Thoracic aorta (tissue), 2 donors: ENCODE results near the gene MXI1. TPM values are rescaled to one million over a fixed set of nuclear protein-coding genes. Genes with fewer than 3 reads are reported as not detected.
A peak's percentile ranks its signal among the peaks of the same experiment; 100 is the strongest.

Source experiments
- ATAC-seq: fragments of 150-250 bp; one replicate; pipeline ENCODE4 v1.8.0; 2017; ENCODE audit warnings: low read depth; ENCODE audit not compliant: insufficient number of reproducible peaks, low FRiP score
- DNase-seq: peaks from one replicate; pipeline ENCODE4 v3.0.0-alpha.2; 2020; ENCODE audit warnings: low spot score
- H3K27ac ChIP-seq, 2 donors: fragments of 200-600 bp; sonication (generic); 1 replicate in 1 of 2; 2 replicates in 1 of 2; pipeline ENCODE4 v1.5.1; 2016; ENCODE audit warnings: mild to moderate bottlenecking in 2 of 2, moderate library complexity in 2 of 2
- H3K27me3 ChIP-seq: fragments of 200-600 bp; sonication (generic); replicated peaks from 2 replicates; pipeline ENCODE4 v1.6.0; 2016; ENCODE audit warnings: mild to moderate bottlenecking; ENCODE audit not compliant: insufficient read depth
- H3K36me3 ChIP-seq: fragments of 200-600 bp; sonication (generic); one replicate; pipeline ENCODE4 v1.5.1; 2016
- H3K4me1 ChIP-seq, 2 donors: fragments of 200-600 bp; sonication (generic); 1 replicate in 1 of 2; 2 replicates in 1 of 2; pipeline versions ENCODE4 v1.5.1 to v1.6.0; 2016; ENCODE audit warnings: low read depth in 2 of 2, mild to moderate bottlenecking in 1 of 2; ENCODE audit not compliant: control insufficient read depth in 1 of 2
- H3K4me3 ChIP-seq: fragments of 200-600 bp; sonication (generic); 2 replicates; pipeline ENCODE4 v1.5.1; 2016; ENCODE audit warnings: mild to moderate bottlenecking
- H3K9me3 ChIP-seq: fragments of 200-600 bp; sonication (generic); 2 replicates; pipeline ENCODE4 v1.5.1; 2016
- total RNA-seq, 2 donors: library from RNA; depleted of rRNA; stranded (reverse); fragments of >200 nt; gene quantifications; one replicate each; pipeline versions ENCODE4 v1.1.0 to v1.2.3, GENCODE V29; 2016
- TF ChIP-seq, protein P1 (sequence below): fragments of 200-600 bp; sonication (generic); IDR thresholded peaks from one replicate; pipeline ENCODE4 v1.5.1; 2019; ENCODE audit warnings: antibody characterized with exemption

The MXI1 gene
- total RNA-seq, 2 donors from 2014 or later, result 87.7 to 92.8 TPM

GRCh38 chr10:110212119-110213006 is 5.0 kb downstream of the MXI1 start:
- Histone ChIP-seq H3K4me3 (peak overlapping the region; percentile 93), H3K36me3 (no peaks in the 10 kb centered on the region), H3K27me3 (no peaks in the 10 kb centered on the region), H3K9me3 (no peaks in the 10 kb centered on the region), H3K4me1 (peaks cover 30 to 60% of the 10 kb centered on the region in 2 donors), H3K27ac (peak overlapping the region; percentile 99 to 100)
- DNase-seq (no peak), ATAC-seq (no peak)
- TF ChIP-seq, protein P1, sequence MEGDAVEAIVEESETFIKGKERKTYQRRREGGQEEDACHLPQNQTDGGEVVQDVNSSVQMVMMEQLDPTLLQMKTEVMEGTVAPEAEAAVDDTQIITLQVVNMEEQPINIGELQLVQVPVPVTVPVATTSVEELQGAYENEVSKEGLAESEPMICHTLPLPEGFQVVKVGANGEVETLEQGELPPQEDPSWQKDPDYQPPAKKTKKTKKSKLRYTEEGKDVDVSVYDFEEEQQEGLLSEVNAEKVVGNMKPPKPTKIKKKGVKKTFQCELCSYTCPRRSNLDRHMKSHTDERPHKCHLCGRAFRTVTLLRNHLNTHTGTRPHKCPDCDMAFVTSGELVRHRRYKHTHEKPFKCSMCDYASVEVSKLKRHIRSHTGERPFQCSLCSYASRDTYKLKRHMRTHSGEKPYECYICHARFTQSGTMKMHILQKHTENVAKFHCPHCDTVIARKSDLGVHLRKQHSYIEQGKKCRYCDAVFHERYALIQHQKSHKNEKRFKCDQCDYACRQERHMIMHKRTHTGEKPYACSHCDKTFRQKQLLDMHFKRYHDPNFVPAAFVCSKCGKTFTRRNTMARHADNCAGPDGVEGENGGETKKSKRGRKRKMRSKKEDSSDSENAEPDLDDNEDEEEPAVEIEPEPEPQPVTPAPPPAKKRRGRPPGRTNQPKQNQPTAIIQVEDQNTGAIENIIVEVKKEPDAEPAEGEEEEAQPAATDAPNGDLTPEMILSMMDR, result no peak

DNA sequence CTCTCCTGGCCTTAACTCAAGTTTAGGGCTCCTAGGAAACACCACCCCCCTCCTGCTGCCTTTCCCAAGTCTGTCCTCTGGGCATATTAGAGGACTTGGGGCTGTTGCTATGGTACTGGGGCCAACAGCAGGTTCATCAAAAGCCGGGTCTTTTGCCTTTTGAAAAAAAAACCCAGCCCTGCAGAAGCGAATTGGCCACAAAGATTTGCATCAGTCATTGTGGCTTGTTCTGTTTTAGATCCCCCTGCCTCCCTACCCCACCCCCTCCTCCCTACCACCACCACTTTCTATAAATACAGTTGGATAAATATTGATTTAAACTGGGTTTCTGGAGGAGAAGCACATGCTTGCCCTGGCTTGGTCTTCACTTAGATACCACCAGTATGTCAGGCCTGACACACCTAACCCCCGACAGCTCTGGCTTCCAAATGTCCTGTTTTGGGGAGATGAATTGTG is 7.0 kb downstream of the MXI1 start:
- Histone ChIP-seq H3K4me3 (no peak overlapping the region), H3K9me3 (no peaks in the 10 kb centered on the region), H3K36me3 (no peaks in the 10 kb centered on the region), H3K4me1 (peaks cover 35 to 66% of the 10 kb centered on the region in 2 donors), H3K27ac (peak overlapping the region; percentile 56 to 99), H3K27me3 (no peaks in the 10 kb centered on the region)
- TF ChIP-seq, protein P1, result no peak
- ATAC-seq (no peak), DNase-seq (no peak)

DNA sequence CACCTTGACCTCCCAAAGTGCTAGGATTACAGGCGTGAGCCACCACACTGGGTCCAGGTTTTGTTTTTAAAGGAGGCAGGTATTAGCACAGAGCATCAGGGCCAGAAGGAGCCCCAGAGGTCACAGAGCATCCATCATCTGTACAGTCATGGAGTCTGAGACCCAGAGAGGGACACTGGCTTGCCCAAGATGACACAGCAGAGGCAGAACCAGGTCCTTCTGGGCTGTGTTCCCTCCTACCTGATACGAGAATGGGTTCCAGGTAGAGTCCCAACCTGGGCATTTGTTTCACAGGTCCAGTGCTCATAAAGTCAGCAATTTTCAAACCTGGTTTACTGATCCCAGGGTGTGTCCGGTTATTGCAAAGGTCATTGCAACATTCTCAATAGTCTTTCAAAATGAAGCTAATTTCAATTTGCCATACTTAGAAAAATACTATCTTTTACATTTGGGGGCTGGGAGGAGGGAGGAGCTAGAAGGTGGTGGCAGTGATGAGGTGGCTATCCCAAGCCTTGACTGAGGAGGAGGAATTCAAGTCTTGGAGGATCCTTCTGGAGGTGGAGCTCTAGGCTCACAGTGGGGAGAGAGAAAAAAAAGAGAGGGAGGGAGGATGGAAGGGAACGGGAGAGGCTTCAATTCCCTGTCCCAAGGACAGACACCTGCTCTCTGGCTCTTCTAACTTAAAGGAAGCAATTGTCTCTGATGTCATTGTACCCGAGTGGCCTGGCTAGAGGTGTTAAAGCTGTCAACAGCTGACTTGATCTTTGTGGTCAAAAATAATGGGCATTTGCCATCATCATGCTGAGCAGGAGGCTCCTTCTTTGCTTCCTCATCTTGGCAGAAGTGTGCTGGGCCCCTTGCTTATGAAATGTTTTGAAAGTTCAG is 8.1 kb downstream of the MXI1 start:
- Histone ChIP-seq H3K27me3 (no peaks in the 10 kb centered on the region), H3K4me1 (peaks cover 40 to 74% of the 10 kb centered on the region in 2 donors), H3K27ac (peak overlapping the region in 1 of 2 donors; percentile 99), H3K4me3 (no peak overlapping the region), H3K9me3 (no peaks in the 10 kb centered on the region), H3K36me3 (no peaks in the 10 kb centered on the region)
- no peak for DNase-seq
- TF ChIP-seq, protein P1, result no peak
- ATAC-seq, result no peak

GRCh38 chr10:110216240-110216639 is 8.8 kb downstream of the MXI1 start:
- H3K4me3 ChIP-seq, result no peak overlapping the region
- no peak for DNase-seq
- peak overlapping the region; percentile 14 to 99 for H3K27ac ChIP-seq
- no peaks in the 10 kb centered on the region for H3K9me3 ChIP-seq
- ATAC-seq, result no peak
- H3K4me1 ChIP-seq, result peaks cover 46 to 81% of the 10 kb centered on the region in 2 donors
- H3K27me3 ChIP-seq, result no peaks in the 10 kb centered on the region
- TF ChIP-seq, protein P1, result no peak
- no peaks in the 10 kb centered on the region for H3K36me3 ChIP-seq
